ENCODE measurements around the gene CDH13.

The CDH13 gene

GRCh38 chr16:83676086-83676485 is 1049.3 kb downstream of the CDH13 start:
- no peak overlapping the region for H3K4me3 ChIP-seq (ENCODE audit: low read length)

DNA sequence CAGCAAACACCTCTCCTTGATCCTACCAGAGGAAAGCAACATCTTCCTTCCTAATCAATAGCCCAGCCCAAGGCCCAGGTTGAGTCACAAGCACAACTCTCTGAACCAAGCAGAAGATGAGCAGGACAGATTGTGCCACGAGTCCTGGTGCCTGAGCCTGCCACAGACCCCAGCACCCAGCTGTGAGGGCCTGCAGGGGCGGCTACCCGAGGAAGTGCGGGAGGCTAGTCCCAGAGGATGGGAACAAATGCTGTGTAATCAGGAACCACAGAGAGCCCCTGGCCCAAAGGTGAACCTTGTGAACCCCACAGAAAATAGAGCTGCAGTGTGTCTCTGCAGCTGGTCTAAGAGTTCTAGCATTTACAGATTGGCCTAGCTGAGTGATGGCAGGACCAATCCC is 1054.2 kb downstream of the CDH13 start:
- no peak for TF ChIP-seq ZNF274 (IDR thresholded peaks at IDR 0.05; ENCODE audit: low read depth, low read length)

More at GRCh38 chr16:83676086-83676485, 1049.3 kb downstream of the CDH13 start:
- no peak for TF ChIP-seq ZNF274 (IDR thresholded peaks at IDR 0.05; ENCODE audit: low read depth, low read length)

GRCh38 chr16:83681381-83681956 is 1054.7 kb downstream of the CDH13 start:
- TF ChIP-seq ZNF274 (IDR thresholded peaks at IDR 0.05; ENCODE audit: low read depth, low read length): no peak
- no peak overlapping the region for H3K4me3 ChIP-seq (ENCODE audit: low read length)

More for the DNA sequence above, 1054.2 kb downstream of the CDH13 start:
- H3K4me3 ChIP-seq (ENCODE audit: low read length): no peak overlapping the region

DNA sequence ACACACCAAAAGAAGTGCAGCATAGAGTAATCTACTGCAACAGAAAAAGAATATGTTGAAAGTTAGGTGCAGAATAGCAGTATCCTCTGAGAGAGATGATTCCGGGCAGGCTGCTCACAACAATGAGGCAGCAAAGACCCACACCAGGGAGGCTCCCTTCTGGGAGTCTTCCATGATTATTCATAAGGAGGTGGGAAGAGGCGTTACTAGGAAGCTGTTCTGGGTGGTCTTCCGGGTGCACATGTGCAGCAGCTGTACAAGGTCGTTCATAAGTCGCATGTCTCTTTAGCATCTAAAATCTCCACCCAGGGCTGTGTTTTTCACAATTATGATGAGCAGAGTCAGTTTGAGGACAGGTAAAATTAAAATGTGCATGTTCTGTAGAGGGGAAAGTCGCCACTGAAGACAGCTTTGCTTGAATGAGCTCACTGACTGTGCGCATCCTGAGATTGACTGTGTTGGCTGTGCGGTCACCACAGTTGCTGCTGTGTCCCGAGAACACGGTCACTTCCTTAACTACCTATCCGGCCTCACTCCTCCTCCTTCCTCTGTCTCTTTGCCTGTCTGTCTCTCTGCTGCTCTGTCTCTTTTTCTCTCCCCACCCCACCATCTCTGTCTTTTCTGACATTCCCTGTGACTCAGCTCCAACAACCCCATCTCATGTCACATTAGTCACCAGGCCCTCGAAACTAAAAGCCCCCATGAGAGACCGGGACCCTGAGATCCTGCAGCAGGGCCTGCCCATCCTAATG is 1055.5 kb downstream of the CDH13 start:
- no peak overlapping the region for H3K4me3 ChIP-seq (ENCODE audit: low read length)
- TF ChIP-seq ZNF274 (IDR thresholded peaks at IDR 0.05; ENCODE audit: low read depth, low read length): no peak

- no peak for TF ChIP-seq ZNF274 (IDR thresholded peaks at IDR 0.05; ENCODE audit: low read depth, low read length)
- H3K4me3 ChIP-seq (ENCODE audit: low read length): no peak overlapping the region
Measured at GRCh38 chr16:83682868-83683235, 1056.1 kb downstream of the CDH13 start.

- TF ChIP-seq ZNF274 (IDR thresholded peaks at IDR 0.05; ENCODE audit: low read depth, low read length): no peak
- no peak overlapping the region for H3K4me3 ChIP-seq (ENCODE audit: low read length)
Measured at GRCh38 chr16:83685615-83686165, 1058.9 kb downstream of the CDH13 start.

- no peak for TF ChIP-seq ZNF274 (IDR thresholded peaks at IDR 0.05; ENCODE audit: low read depth, low read length)
- H3K4me3 ChIP-seq (ENCODE audit: low read length): no peak overlapping the region
Measured at GRCh38 chr16:83686726-83687125, 1060.0 kb downstream of the CDH13 start.

- no peak for TF ChIP-seq ZNF274 (IDR thresholded peaks at IDR 0.05; ENCODE audit: low read depth, low read length)
Measured at GRCh38 chr16:83689385-83689831, 1062.6 kb downstream of the CDH13 start.

GRCh38 chr16:83692224-83692623 is 1065.5 kb downstream of the CDH13 start:
- TF ChIP-seq ZNF274 (IDR thresholded peaks at IDR 0.05; ENCODE audit: low read depth, low read length): no peak
- no peak overlapping the region for H3K4me3 ChIP-seq (ENCODE audit: low read length)

More at GRCh38 chr16:83689385-83689831, 1062.6 kb downstream of the CDH13 start:
- H3K4me3 ChIP-seq (ENCODE audit: low read length): no peak overlapping the region

GRCh38 chr16:83698964-83699363 is 1072.2 kb downstream of the CDH13 start:
- H3K4me3 ChIP-seq (ENCODE audit: low read length): no peak overlapping the region
- no peak for TF ChIP-seq ZNF274 (IDR thresholded peaks at IDR 0.05; ENCODE audit: low read depth, low read length)

GRCh38 chr16:83699817-83700216 is 1073.0 kb downstream of the CDH13 start:
- H3K4me3 ChIP-seq (ENCODE audit: low read length): no peak overlapping the region
- TF ChIP-seq ZNF274 (IDR thresholded peaks at IDR 0.05; ENCODE audit: low read depth, low read length): no peak

GRCh38 chr16:83700918-83701317 is 1074.1 kb downstream of the CDH13 start:
- no peak overlapping the region for H3K4me3 ChIP-seq (ENCODE audit: low read length)
- no peak for TF ChIP-seq ZNF274 (IDR thresholded peaks at IDR 0.05; ENCODE audit: low read depth, low read length)

- H3K4me3 ChIP-seq (ENCODE audit: low read length): no peak overlapping the region
- TF ChIP-seq ZNF274 (IDR thresholded peaks at IDR 0.05; ENCODE audit: low read depth, low read length): no peak
Measured at GRCh38 chr16:83701494-83701893, 1074.7 kb downstream of the CDH13 start.

DNA sequence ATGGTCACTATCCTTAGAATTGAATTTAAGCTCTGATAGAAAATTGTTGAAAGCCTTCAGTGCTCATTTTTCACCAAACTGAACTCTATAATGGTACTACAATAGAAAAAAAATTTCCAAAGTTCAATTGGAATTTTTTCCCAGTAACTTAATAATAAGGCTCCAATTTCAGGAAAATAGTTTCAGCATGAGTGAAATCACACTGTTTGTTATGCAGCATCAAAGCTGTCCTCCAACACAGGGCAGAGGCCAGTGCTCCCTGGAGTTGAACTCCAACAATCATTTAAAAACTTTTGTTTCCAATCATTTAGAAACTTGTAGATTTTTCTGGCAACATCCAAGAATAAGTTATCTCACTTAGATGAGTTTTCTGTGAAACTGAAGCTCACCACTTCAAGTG is 1077.9 kb downstream of the CDH13 start:
- no peak for TF ChIP-seq ZNF274 (IDR thresholded peaks at IDR 0.05; ENCODE audit: low read depth, low read length)
- no peak overlapping the region for H3K4me3 ChIP-seq (ENCODE audit: low read length)

DNA sequence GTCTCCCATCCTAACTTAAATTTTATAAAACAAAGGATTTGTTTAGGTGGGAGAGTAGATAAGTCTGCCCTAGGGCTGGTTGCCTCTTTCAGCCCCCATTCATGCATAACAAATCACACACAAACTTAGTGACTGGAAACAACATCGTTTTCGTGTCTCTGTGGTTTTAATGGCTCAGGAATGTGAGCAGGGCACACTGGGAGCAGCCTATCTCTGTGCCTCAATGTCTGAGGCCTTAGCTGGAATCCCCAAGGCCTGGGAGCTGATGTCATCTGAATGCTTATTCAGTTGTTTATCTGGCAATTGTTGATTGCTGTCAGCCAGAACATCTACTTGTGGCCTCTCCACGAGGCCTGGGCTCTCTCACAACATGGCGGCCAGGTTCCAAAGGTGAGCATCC is 1079.1 kb downstream of the CDH13 start:
- no peak for TF ChIP-seq ZNF274 (IDR thresholded peaks at IDR 0.05; ENCODE audit: low read depth, low read length)
- no peak overlapping the region for H3K4me3 ChIP-seq (ENCODE audit: low read length)
